Measurements from ENCODE around the gene ARHGAP15. TPM values are rescaled to one million over a fixed set of nuclear protein-coding genes. Genes with fewer than 3 reads are reported as not detected.

Gene ARHGAP15
- total and polyA plus RNA-seq, 2 experiments from 2014 or later, result 0.26 TPM; not detected in 1

DNA sequence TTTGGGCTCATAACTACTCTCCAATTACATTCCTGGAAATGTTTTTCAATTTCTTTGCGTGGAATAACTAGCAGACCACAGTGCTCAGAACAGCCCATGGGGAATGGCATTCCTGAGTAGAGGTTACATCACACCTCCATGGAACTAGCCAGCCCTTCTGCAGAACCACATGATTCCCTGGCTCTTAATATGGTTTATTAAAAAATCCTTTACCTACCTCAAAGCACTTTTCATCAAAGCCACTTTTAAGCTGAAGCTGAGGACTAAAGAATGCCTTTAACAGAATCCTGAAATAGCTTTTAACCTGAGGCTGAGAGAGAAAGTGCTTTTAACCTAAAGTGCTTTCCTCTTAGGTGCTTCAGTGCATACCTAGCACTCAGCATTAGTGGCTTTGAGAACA is 376.3 kb downstream of the ARHGAP15 start (continued):
- TF ChIP-seq, protein P1, sequence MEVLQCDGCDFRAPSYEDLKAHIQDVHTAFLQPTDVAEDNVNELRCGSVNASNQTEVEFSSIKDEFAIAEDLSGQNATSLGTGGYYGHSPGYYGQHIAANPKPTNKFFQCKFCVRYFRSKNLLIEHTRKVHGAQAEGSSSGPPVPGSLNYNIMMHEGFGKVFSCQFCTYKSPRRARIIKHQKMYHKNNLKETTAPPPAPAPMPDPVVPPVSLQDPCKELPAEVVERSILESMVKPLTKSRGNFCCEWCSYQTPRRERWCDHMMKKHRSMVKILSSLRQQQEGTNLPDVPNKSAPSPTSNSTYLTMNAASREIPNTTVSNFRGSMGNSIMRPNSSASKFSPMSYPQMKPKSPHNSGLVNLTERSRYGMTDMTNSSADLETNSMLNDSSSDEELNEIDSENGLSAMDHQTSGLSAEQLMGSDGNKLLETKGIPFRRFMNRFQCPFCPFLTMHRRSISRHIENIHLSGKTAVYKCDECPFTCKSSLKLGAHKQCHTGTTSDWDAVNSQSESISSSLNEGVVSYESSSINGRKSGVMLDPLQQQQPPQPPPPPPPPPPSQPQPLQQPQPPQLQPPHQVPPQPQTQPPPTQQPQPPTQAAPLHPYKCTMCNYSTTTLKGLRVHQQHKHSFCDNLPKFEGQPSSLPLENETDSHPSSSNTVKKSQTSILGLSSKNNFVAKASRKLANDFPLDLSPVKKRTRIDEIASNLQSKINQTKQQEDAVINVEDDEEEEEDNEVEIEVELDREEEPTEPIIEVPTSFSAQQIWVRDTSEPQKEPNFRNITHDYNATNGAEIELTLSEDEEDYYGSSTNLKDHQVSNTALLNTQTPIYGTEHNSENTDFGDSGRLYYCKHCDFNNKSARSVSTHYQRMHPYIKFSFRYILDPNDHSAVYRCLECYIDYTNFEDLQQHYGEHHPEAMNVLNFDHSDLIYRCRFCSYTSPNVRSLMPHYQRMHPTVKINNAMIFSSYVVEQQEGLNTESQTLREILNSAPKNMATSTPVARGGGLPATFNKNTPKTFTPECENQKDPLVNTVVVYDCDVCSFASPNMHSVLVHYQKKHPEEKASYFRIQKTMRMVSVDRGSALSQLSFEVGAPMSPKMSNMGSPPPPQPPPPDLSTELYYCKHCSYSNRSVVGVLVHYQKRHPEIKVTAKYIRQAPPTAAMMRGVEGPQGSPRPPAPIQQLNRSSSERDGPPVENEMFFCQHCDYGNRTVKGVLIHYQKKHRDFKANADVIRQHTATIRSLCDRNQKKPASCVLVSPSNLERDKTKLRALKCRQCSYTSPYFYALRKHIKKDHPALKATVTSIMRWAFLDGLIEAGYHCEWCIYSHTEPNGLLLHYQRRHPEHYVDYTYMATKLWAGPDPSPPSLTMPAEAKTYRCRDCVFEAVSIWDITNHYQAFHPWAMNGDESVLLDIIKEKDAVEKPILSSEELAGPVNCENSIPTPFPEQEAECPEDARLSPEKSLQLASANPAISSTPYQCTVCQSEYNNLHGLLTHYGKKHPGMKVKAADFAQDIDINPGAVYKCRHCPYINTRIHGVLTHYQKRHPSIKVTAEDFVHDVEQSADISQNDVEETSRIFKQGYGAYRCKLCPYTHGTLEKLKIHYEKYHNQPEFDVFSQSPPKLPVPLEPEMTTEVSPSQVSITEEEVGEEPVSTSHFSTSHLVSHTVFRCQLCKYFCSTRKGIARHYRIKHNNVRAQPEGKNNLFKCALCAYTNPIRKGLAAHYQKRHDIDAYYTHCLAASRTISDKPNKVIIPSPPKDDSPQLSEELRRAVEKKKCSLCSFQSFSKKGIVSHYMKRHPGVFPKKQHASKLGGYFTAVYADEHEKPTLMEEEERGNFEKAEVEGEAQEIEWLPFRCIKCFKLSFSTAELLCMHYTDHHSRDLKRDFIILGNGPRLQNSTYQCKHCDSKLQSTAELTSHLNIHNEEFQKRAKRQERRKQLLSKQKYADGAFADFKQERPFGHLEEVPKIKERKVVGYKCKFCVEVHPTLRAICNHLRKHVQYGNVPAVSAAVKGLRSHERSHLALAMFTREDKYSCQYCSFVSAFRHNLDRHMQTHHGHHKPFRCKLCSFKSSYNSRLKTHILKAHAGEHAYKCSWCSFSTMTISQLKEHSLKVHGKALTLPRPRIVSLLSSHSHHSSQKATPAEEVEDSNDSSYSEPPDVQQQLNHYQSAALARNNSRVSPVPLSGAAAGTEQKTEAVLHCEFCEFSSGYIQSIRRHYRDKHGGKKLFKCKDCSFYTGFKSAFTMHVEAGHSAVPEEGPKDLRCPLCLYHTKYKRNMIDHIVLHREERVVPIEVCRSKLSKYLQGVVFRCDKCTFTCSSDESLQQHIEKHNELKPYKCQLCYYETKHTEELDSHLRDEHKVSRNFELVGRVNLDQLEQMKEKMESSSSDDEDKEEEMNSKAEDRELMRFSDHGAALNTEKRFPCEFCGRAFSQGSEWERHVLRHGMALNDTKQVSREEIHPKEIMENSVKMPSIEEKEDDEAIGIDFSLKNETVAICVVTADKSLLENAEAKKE (CRISPR knock-in tag; IDR thresholded peaks at IDR 0.05), result no peak
- TF ChIP-seq EZH2phosphoT487 (IDR thresholded peaks at IDR 0.05; ENCODE audit: unreplicated experiment) (no peak), NANOG (IDR thresholded peaks at IDR 0.05; ENCODE audit: borderline replicate concordance) (no peak)

DNA sequence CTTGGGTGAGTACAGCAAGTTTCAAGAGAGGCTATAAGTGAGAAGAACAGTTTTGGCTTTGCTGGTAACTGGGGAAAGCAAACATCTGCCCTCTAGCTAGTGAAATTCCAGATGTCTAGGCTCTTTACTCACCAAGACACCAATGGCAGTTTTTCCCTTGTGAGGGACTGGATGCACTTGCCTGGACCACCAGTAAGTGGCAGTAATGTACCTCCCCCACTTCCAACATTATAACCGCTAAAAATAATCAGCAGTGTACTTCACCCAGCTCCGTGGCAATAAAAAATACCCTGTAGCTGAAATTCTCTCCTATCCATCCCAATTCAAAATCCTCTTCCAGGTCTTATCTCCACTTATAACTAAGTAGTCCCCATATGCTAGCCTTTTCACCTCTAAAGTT is 383.9 kb downstream of the ARHGAP15 start:
- Histone ChIP-seq H3K9me2 (ENCODE audit: insufficient read depth) (no peaks in the 10 kb centered on the region), H3K79me2 (replicated peaks; ENCODE audit: insufficient read depth) (no peaks in the 10 kb centered on the region), H3K27ac (ENCODE audit: low read depth) (no peak overlapping the region), H4K20me1 (replicated peaks; ENCODE audit: insufficient read depth) (no peaks in the 10 kb centered on the region), H3K27me3 (ENCODE audit: insufficient read depth) (no peaks in the 10 kb centered on the region), H3K4me2 (no peak overlapping the region), H2AFZ (0 out of 2 replicates have a peak overlapping the region, but pooled peaks have one; percentile 8), H3K36me3 (ENCODE audit: insufficient read depth) (no peaks in the 10 kb centered on the region), H3K4me3 (no peak overlapping the region), H3F3A (replicated peaks; ENCODE audit: low read depth) (no peaks in the 10 kb centered on the region), H3K4me1 (ENCODE audit: insufficient read depth) (no peaks in the 10 kb centered on the region)
- TF ChIP-seq, protein P2, sequence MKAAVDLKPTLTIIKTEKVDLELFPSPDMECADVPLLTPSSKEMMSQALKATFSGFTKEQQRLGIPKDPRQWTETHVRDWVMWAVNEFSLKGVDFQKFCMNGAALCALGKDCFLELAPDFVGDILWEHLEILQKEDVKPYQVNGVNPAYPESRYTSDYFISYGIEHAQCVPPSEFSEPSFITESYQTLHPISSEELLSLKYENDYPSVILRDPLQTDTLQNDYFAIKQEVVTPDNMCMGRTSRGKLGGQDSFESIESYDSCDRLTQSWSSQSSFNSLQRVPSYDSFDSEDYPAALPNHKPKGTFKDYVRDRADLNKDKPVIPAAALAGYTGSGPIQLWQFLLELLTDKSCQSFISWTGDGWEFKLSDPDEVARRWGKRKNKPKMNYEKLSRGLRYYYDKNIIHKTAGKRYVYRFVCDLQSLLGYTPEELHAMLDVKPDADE (IDR thresholded peaks at IDR 0.05), result no peak
- TF ChIP-seq, protein P3, sequence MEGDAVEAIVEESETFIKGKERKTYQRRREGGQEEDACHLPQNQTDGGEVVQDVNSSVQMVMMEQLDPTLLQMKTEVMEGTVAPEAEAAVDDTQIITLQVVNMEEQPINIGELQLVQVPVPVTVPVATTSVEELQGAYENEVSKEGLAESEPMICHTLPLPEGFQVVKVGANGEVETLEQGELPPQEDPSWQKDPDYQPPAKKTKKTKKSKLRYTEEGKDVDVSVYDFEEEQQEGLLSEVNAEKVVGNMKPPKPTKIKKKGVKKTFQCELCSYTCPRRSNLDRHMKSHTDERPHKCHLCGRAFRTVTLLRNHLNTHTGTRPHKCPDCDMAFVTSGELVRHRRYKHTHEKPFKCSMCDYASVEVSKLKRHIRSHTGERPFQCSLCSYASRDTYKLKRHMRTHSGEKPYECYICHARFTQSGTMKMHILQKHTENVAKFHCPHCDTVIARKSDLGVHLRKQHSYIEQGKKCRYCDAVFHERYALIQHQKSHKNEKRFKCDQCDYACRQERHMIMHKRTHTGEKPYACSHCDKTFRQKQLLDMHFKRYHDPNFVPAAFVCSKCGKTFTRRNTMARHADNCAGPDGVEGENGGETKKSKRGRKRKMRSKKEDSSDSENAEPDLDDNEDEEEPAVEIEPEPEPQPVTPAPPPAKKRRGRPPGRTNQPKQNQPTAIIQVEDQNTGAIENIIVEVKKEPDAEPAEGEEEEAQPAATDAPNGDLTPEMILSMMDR (conservative IDR thresholded peaks at IDR 0.05; ENCODE audit: low read depth in 2 of 2), result peak; percentile 80 to 83
- Mint-ChIP-seq H3K4me1 (no peaks in the 10 kb centered on the region), H3K27me3 (ENCODE audit: insufficient read depth, low read depth, poor library complexity) (no peaks in the 10 kb centered on the region), H3K4me3 (no peak overlapping the region), H3K36me3 (ENCODE audit: low read depth) (no peaks in the 10 kb centered on the region), H3K27ac (no peak overlapping the region), H3K9me3 (no peaks in the 10 kb centered on the region)
- peak; percentile 76 for DNase-seq (ENCODE audit: low spot score)
- peak; percentile 87 for ATAC-seq

Data from GM23338 (cell line).